GM12801 (cell line): ENCODE results near the gene GNL1.

Source experiments
- CTCF ChIP-seq: IDR thresholded peaks from one replicate; pipeline ENCODE4 v1.5.1; 2011; ENCODE audit warnings: control low read depth; ENCODE audit not compliant: insufficient read length; ENCODE audit errors: extremely low read depth

GNL1 gene

GRCh38 chr6:30515106-30515505, 41.2 kb downstream of the GNL1 start:
- TF ChIP-seq CTCF, result no peak

- TF ChIP-seq CTCF, result no peak
Observed at GRCh38 chr6:30513451-30513850, 42.8 kb downstream of the GNL1 start.

- TF ChIP-seq CTCF, result no peak
Observed at GRCh38 chr6:30511169-30511546, 45.1 kb downstream of the GNL1 start.

- TF ChIP-seq CTCF, result no peak
Observed at GRCh38 chr6:30510419-30511168, 45.7 kb downstream of the GNL1 start.

- TF ChIP-seq CTCF, result no peak
Observed at GRCh38 chr6:30508890-30509736, 47.2 kb downstream of the GNL1 start.

- no peak for TF ChIP-seq CTCF
Observed at GRCh38 chr6:30507849-30508827, 48.2 kb downstream of the GNL1 start.
